Measurements from ENCODE around the gene TFB2M. TPM values are rescaled to one million over a fixed set of nuclear protein-coding genes. Genes with fewer than 3 reads are reported as not detected.

TFB2M gene
- total RNA-seq, 1 experiment from 2014 or later: 59.9 TPM

DNA sequence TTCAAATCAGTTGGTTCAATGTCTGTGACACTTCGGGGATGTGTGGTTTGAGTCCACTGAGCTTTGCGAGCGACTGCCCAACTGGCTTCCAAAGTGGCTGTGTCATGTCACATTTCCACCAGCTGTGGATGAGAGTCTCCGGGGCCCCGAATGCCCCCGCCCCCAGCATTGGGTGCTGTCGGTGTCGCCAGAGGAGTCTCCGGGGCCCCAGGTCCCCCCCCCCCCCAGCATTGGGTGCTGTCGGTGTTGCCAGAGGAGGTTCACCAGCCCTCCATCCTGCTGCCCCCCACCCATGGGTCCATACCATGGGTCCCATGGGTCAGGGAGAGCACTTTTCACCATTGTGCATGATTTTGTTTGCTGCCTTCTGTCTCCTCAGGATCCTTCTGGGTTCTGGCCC lies 49.9 kb downstream of the TFB2M start:
- DNase-seq (ENCODE audit: low read depth): no peak

DNA sequence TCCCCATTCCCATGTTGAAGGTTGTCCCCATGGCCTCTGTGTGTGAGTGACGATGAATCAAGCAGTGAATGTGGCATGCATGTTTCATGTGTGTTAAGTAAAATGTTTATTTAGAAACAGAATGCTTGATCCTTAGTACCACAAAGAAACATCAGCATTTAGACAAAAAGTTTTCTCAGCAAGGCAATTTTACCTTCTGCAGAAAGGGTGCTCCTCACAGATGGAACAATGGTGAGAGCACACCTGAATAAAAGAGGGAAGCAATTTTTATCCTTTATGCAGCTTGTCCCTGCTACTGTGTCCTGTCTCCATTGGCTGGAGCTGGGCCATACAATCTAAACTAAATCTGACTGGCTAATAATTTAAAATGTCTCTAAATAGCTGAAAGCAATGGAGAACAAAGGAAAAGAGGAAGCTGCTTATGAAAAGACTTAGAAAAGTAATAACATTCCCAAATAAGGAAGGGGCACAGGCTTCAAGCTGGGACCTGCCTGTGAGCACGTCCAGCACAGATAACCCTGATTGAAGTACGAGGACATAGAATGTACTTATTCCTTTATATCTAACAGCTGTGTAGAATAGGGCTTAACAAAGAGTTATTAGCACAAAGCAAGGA lies 50.6 kb downstream of the TFB2M start:
- DNase-seq (ENCODE audit: low read depth): no peak

DNA sequence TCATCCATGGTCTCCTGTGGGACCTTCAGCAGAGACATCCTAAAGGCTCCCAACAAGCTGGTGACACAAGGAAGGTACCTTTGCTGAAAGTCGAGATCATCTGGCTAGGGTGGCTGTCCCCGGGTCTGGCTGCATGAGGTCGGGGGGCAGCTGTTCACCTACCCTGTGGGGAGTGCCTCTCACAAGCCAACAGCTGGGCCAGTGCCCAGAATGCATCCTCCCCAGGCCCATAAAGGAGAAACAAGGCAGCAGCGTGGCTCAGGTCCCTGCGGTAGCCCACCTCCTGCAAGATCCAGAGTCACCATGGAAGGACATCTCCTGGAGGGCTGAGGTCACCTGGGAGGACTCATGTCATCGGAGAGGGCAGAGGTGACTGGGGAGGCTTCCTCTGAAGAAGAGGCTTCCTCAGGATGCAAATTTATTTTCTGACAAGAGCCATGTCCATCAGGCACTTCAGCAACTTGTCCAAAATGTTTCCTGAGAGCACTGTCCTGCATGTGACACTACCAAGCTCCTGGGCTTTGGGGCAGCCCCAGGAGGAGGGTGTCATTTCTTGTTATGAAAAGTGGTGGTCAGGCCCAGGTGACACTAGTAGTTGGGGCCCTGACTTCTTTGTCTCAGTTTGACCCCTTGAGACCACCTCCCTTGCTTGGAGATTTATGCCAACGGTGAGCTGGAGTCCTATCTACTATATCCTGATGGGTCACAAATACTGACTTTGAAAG lies 52.3 kb downstream of the TFB2M start:
- DNase-seq (ENCODE audit: low read depth): no peak

DNA sequence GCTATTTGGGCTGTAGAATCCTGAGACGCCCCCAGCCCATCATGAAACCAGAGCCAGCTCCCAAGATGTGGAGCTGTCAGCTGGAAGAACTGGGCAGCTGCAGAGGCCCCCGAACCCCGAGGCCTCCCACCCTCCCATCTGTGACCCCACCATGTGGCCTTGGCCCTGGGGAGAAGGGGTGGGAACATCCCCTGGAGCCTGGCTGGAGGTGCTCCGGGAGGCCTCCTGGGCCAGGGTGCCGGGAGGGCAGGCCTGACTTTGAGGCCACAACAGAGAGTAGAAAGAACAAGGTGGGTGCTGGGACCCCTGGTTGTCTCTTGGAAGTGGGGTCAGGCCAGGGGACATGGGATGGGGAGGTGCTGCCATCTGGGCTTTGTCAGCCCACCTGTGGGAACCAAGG lies 53.0 kb downstream of the TFB2M start:
- DNase-seq (ENCODE audit: low read depth): no peak

DNA sequence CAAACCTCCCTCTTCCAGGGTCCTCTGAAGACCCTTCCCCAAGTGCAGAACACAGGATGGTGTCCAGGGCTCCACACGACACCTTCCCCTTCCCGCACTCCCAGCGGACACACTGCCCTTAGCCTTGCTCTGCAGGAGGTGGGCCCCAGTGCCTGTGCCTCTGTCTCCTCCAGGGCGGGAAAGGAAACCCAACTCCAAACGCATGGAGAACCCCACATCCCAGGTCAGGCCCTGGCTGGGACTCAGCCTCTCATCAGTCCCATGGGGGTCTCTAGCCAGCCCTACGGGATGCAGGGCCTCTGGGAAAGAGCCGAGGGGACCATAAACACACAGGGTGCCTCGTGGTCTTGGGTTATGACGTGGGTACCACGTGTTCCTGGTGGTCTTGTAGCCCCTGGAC lies 53.4 kb downstream of the TFB2M start:
- no peak for DNase-seq (ENCODE audit: low read depth)

DNA sequence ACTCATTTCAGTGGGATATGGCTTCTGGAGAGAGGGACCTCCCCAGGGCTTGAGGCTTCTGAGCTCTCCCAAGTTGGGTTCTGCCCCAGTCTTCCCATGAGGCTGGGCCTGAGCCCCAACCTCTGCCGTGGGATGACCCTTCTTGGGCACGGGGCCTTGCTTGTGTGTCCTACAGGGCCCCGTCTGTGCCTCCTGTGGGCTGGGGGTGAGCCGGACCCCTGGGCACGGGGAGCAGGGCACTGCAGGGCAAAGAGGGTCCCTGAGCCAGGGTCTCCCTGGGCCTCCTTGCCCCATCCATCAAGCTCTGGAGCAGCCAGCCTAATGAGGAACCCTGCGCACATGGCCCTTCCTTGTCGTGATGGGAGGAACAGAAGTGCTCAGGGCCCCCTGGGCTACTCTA lies 53.8 kb downstream of the TFB2M start:
- no peak for DNase-seq (ENCODE audit: low read depth)

DNA sequence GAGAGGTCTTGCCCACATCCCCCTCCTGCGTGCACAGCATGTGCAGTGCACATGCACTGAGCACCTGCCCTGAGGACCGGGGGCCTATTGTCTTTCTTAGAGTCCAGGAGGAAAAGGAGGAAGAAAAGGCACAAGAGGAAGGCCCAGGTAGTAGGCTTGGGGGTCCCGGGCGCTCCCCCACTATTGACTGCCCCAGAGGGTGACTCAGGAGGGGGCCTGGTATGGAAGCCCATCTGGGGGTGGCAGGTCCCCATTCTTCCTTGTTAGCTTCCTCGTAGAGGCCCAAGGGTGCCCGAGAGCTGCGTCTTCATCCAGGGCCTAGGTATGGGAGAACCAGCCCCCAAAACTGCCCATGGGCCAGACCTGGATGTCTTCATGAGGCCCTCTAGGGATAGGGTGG lies 54.9 kb downstream of the TFB2M start:
- DNase-seq (ENCODE audit: low read depth): no peak

DNA sequence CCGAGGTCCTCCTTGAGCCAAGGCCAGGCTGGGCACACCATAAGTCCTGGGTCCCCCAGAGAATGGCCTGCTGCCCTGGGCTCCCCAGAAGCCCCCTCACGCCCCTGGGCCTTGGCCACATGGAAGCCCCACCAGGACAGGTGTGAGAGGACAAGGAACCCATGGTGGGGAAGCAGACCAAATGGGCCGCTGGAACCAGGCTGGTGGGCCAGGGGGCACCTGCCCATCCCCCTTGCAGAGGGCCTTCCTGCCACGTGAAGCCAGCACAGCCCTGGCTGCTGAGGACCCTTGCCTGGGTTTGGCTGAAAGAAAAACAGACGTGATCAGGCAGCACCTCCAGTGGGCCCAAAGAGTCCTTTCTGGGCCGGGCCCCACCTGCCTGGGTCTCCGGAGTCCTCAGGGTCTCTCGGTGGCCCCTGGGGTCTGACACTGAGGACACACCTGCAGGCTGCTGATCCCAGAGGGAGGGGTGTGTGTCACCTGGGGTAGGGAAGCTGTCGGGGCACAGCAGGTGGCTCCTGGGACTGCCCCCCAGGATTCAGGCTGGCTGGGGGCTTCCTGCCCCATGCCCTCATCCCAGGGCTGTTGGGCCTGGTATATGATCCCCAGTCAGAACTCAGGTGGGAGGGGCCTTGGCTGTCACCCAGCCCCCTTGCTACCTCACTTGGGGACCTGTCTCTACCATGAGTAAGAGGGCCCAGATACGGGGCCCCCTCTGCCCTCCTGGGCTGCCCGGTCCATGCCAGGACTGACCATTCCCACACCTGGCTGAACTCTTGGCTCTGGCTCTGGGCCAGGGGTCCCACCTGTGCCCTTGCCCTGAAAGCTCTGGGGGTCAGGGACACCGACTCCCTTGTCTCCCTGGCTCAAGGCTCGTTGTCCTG lies 55.7 kb downstream of the TFB2M start:
- DNase-seq (ENCODE audit: low read depth): no peak

DNA sequence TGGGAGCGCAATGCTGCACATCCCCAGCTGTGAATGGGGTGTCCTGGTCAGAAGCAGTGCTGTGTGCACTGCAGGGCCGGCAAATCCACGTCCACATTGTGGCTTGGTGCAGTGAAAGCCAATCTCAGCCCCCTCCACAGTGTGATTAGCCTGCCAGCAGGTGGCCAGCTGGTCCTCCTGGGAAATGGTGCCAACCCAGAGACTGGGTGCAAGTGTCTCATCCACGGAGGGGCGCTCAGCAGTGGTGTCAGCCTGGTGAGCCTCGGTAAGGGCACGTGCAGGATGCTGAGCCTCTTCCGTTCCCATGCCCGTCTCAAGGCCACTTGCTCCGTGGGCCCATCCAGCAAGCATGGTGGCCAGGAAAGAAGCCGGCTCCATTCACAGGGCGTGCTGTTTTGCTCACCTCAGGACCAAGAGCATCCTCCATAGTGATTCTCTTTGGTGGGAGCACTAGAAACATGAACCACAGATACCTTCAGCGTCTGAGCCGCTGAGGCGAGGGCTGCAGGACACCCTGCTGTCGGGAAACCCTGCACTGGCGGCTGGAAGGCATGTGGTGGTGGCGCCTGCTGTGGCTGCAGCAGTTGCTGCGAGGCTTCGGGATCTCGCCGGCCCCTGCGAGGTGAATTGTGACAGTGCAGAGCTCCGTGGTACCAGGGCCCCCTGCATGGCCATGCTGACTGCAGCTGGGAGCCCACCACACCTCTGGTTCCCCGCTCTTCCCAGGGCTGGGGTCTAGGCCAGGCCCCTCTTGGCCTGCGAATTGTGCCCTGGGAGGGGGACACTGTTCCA lies 57.0 kb downstream of the TFB2M start:
- DNase-seq (ENCODE audit: low read depth): no peak

DNA sequence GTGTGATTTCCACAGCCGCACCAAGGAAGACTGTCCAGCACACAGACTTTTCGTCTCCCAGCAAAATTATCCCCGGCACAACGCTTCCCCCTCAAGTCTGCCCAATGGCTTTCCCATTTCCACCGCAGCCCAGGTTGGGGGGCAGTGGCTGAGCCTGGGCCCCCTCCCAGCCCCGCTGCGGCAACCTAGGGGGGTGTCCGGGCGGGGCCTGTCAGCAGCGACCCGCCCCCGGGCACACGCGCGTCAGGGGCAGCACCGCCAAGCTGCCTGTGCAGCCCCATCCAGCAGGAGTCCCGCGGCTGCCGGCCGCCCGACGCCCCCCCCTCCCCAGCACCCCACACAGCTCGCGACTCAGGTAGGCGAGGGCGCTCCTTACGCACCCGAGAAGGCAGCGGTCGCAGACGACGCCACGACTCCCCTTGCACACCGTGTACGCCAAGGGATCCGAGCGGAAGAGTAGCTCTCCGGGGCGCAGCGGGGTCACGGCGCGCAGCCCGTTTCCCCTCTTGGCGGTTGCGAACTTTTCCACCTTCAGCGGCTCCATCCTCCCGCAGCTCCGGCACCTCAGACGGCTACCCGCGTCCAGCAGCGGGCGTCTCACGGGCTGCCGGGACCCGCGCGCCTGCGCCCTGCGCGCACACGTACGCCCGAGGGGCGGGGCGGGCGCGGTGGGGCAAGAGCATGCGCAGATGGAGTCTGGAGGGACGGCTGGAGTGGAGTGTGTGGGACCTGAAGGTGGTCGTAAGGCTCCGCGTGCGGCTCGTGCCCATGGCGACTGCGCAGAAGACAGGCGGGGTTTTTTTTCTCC lies 59.2 kb downstream of the TFB2M start, which contains the start of gene SMYD3:
SMYD3 (minus strand) TSS at position 606 of the 808 bp plus-strand sequence.
- DNase-seq (ENCODE audit: low read depth): peak; percentile 74

DNA sequence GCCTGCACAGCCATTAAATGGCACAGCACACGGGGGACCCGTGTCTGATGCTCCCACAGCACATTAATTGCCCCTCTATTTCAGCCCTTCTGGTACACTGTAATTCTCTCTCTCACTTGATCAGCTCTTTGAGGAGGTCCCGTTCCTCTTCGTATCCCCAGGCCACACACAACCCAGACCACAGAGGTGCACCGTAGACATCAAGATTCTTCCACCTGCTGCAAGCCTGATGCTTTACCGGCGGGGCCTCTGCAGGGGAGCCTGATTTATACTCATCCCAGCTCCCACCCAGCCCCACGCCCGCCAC lies 59.7 kb downstream of the TFB2M start:
- DNase-seq (ENCODE audit: low read depth): no peak

DNA sequence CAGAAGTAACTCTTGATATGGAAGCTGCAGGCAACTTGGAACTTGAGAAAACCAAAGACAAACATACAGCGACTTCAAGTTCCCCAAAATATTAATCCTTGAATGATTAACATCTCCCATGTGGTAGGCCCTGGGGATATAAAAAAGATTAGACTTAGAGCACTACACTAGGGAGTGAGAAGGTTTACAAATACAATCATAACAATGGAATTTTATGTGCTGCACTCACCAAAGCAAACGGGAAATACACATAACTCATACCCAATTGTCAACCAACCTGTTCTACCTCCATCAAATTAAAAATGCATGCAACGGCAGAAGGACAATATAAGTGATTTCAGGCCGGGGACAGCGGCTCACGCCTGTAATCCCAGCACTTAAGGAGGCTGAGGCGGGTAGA lies 62.7 kb downstream of the TFB2M start:
- no peak for DNase-seq (ENCODE audit: low read depth)

DNA sequence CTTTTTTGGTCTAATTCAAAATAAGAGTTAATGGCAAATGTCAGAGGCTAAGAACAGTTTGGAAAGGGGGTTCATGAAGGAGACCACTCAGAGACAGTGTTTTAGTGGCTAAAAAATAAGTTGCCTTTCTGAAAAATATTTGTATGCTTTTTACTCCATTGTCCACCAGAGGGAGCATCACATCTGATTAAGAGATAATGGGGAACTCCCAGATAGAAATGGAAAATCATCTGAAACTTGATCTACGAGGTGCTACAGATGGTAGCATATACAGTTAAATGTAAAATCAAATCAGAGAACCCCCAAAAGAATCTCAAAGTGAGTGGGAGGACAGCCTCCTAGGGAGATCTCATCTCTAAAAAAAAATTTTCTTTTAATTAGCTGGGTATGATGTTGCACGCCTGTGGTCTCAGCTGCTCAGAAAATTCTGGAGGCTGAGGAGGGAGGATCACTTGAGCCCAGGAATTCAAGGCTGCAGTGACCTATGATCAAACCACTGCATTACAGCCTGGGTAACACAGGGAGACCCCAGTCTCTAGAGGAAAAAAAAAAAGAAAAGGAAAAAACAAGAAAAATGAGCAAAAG lies 68.6 kb downstream of the TFB2M start:
- DNase-seq (ENCODE audit: low read depth): peak; percentile 48

DNA sequence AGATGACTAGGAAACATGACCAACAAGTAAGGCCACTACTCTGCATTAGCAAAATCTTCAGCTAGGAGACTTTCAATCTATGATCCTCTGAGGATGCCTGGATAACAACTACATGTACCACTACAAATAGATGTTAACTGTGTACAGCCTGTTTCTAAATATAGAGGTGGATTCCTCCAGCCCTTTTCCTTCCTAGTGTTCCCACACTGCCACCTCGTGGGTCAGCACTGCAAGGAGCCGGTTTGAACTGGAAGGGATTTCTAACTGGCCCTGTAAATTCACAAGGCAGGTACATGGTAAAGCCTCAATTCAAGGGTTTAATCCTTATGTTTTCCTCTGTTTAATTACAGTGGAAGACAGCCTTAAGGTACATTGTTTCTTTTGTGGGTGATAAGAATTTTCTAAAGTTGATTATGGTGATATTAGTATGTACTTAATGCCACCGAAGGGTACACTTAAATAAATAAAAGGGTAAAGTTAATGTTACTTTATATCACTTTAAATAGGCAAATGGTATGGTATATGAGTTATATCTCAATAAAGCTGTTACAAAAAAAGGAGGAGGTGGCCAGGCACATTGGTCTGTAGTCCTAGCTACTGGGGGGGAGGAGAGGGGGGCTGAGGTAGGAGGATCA lies 73.3 kb downstream of the TFB2M start:
- DNase-seq (ENCODE audit: low read depth): peak; percentile 64

DNA sequence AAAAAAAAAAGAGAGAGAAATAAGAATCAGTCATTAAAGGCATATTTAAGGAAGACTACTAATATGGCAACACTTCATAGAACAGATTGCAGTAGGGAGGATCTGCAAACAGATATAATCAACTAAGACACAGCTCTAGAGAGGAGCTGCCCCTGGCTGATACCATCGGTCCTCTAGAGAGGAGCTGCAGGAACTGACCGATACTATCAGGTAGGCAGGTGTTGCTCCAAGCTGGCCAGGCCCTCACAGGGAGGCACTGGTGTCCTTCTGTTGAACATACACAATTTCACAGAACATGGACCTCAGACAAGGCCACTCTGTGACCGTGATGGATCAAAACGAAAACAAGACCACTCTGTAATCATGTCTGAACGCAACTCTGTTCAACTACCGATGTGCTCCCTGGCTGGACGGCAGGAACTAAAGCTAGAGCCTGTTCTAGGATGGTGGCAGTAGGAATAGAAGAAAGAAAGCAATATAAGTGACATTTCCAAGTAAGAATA lies 74.5 kb downstream of the TFB2M start:
- DNase-seq (ENCODE audit: low read depth): no peak
